H9 (cell line): ENCODE results near the gene TNFAIP3. TPM values are rescaled to one million over a fixed set of nuclear protein-coding genes. Genes with fewer than 3 reads are reported as not detected.

Source experiments
- DNase-seq: peaks from one replicate; pipeline ENCODE4 v3.0.0-alpha.2; 2017
- H2AFZ ChIP-seq: one replicate; pipeline ENCODE4 v1.6.1; 2013; ENCODE audit warnings: mild to moderate bottlenecking, low read length, control low read depth, moderate library complexity
- H2AK5ac ChIP-seq: 2 replicates; pipeline ENCODE4 v1.6.1; 2013; ENCODE audit warnings: low read length, control low read depth, mixed read lengths; ENCODE audit not compliant: insufficient read length
- H2BK120ac ChIP-seq: one replicate; pipeline ENCODE4 v1.6.1; 2013; ENCODE audit warnings: low read depth, mild to moderate bottlenecking, low read length, control low read depth, inconsistent platforms; ENCODE audit not compliant: poor library complexity, severe bottlenecking
- H2BK12ac ChIP-seq: 2 replicates; pipeline ENCODE4 v1.6.1; 2013; ENCODE audit warnings: low read length, control low read depth, mixed read lengths, low read depth; ENCODE audit not compliant: insufficient read length
- H2BK15ac ChIP-seq: 2 replicates; pipeline ENCODE4 v1.6.1; 2013; ENCODE audit warnings: low read depth, low read length, control low read depth
- H2BK20ac ChIP-seq: one replicate; pipeline ENCODE4 v1.6.1; 2013; ENCODE audit warnings: low read depth, mild to moderate bottlenecking, low read length, control low read depth, inconsistent platforms; ENCODE audit not compliant: poor library complexity, severe bottlenecking
- H2BK5ac ChIP-seq: 2 replicates; pipeline ENCODE4 v1.6.1; 2013; ENCODE audit warnings: low read length, control low read depth, mixed read lengths; ENCODE audit not compliant: insufficient read length
- H3K14ac ChIP-seq: 2 replicates; pipeline ENCODE4 v1.6.1; 2013; ENCODE audit warnings: low read length, control low read depth; ENCODE audit not compliant: insufficient read depth
- H3K18ac ChIP-seq: 2 replicates; pipeline ENCODE4 v1.6.1; 2013; ENCODE audit warnings: low read depth, mild to moderate bottlenecking, mixed read lengths, low read length, control low read depth; ENCODE audit not compliant: insufficient read length
- H3K23ac ChIP-seq: 2 replicates; pipeline ENCODE4 v1.6.1; 2013; ENCODE audit warnings: low read length, control low read depth, mixed read lengths, low read depth; ENCODE audit not compliant: insufficient read length
- H3K23me2 ChIP-seq: 2 replicates; pipeline ENCODE4 v1.6.1; 2013; ENCODE audit warnings: low read depth, mild to moderate bottlenecking, mixed read lengths, low read length, control low read depth; ENCODE audit not compliant: insufficient read length, poor library complexity, severe bottlenecking
- H3K27ac ChIP-seq: 2 replicates; pipeline ENCODE4 v1.5.1; 2013; ENCODE audit warnings: low read length, control low read depth, mixed read lengths, low read depth; ENCODE audit not compliant: insufficient read length
- H3K27me3 ChIP-seq: 2 replicates; pipeline ENCODE4 v1.6.1; 2013; ENCODE audit warnings: low read length, control low read depth, inconsistent platforms; ENCODE audit not compliant: insufficient read depth
- H3K4ac ChIP-seq: 2 replicates; pipeline ENCODE4 v1.6.1; 2013; ENCODE audit warnings: low read depth, mild to moderate bottlenecking, control low read depth, inconsistent platforms, low read length, moderate library complexity
- H3K4me1 ChIP-seq: 2 replicates; pipeline ENCODE4 v1.6.1; 2013; ENCODE audit warnings: low read length, control low read depth, inconsistent platforms; ENCODE audit not compliant: insufficient read depth
- H3K4me2 ChIP-seq: 2 replicates; pipeline ENCODE4 v1.6.1; 2013; ENCODE audit warnings: low read length, control low read depth, mixed read lengths; ENCODE audit not compliant: insufficient read length, insufficient read depth
- H3K56ac ChIP-seq: 2 replicates; pipeline ENCODE4 v1.6.1; 2013; ENCODE audit warnings: low read depth, mild to moderate bottlenecking, mixed read lengths, low read length, control low read depth; ENCODE audit not compliant: insufficient read length
- H3K79me1 ChIP-seq: 2 replicates; pipeline ENCODE4 v1.6.1; 2013; ENCODE audit warnings: low read depth, mild to moderate bottlenecking, moderate library complexity, low read length, control low read depth, inconsistent platforms; ENCODE audit not compliant: insufficient read depth, poor library complexity, severe bottlenecking
- H3K79me2 ChIP-seq: 2 replicates; pipeline ENCODE4 v1.6.1; 2013; ENCODE audit warnings: low read length, control low read depth, inconsistent platforms; ENCODE audit not compliant: insufficient read depth
- H3K9ac ChIP-seq: 2 replicates; pipeline ENCODE4 v1.6.1; 2013; ENCODE audit warnings: low read length, control low read depth, mixed read lengths; ENCODE audit not compliant: insufficient read length; ENCODE audit errors: extremely low read depth
- H3K9me3 ChIP-seq: one replicate; pipeline ENCODE4 v1.6.1; 2013; ENCODE audit warnings: low read depth, low read length, inconsistent platforms; ENCODE audit not compliant: control insufficient read depth
- H3T11ph ChIP-seq: one replicate; pipeline ENCODE4 v1.6.1; 2013; ENCODE audit warnings: mild to moderate bottlenecking, low read length, control low read depth, inconsistent platforms
- H4K20me1 ChIP-seq: one replicate; pipeline ENCODE4 v1.6.1; 2013; ENCODE audit not compliant: control insufficient read depth, insufficient read length, insufficient read depth
- H4K5ac ChIP-seq: 2 replicates; pipeline ENCODE4 v1.6.1; 2013; ENCODE audit warnings: low read depth, mild to moderate bottlenecking, mixed read lengths, low read length, control low read depth; ENCODE audit not compliant: insufficient read length
- H4K8ac ChIP-seq: replicated peaks from 2 replicates; pipeline ENCODE4 v1.6.1; 2013; ENCODE audit warnings: low read length, control low read depth, mixed read lengths, low read depth; ENCODE audit not compliant: insufficient read length
- H4K91ac ChIP-seq: 2 replicates; pipeline ENCODE4 v1.6.1; 2013; ENCODE audit warnings: low read depth, mild to moderate bottlenecking, moderate library complexity, mixed read lengths, low read length, control low read depth; ENCODE audit not compliant: insufficient read length
- H3K27ac Mint-ChIP-seq, 3 experiments: 2 replicates in 2 of 3; 3 replicates in 1 of 3; pipeline ENCODE4 v1.8.0; 2020 to 2021; ENCODE audit warnings: mixed read lengths in 3 of 3, mild to moderate bottlenecking in 1 of 3, moderate library complexity in 1 of 3
- H3K27me3 Mint-ChIP-seq: 2 replicates; pipeline ENCODE4 v1.8.0; 2021; ENCODE audit warnings: low read depth, mild to moderate bottlenecking, moderate library complexity, mixed read lengths
- H3K36me3 Mint-ChIP-seq, 3 experiments: 2 replicates in 2 of 3; 3 replicates in 1 of 3; pipeline ENCODE4 v1.8.0; 2020 to 2021; ENCODE audit warnings: low read depth in 3 of 3, mixed read lengths in 3 of 3; ENCODE audit not compliant: insufficient read depth in 1 of 3
- H3K4me1 Mint-ChIP-seq, 2 experiments: 2 replicates each; pipeline ENCODE4 v1.8.0; 2020; ENCODE audit warnings: mixed read lengths in 2 of 2
- H3K4me3 Mint-ChIP-seq, 2 experiments: 2 replicates in 1 of 2; 3 replicates in 1 of 2; pipeline ENCODE4 v1.8.0; 2020 to 2021; ENCODE audit warnings: mild to moderate bottlenecking in 2 of 2, mixed read lengths in 2 of 2, moderate library complexity in 1 of 2
- H3K9me3 Mint-ChIP-seq, 2 experiments: 2 replicates in 1 of 2; 3 replicates in 1 of 2; pipeline ENCODE4 v1.8.0; 2020; ENCODE audit warnings: mild to moderate bottlenecking in 2 of 2, mixed read lengths in 2 of 2, moderate library complexity in 1 of 2
- CTCF ChIP-seq: fragments of 200-600 bp; sonication (generic); conservative IDR thresholded peaks from 3 replicates; pipeline ENCODE4 v1.8.0; 2021; ENCODE audit warnings: antibody characterized with exemption, mild to moderate bottlenecking
- WGBS: extraction: QIAGEN DNeasy Blood & Tissue Kit; methylation state at CpG from one replicate; pipeline ENCODE4 v1.1.7; 2013; ENCODE audit warnings: missing lambda C conversion rate, low lambda C conversion rate, mixed read lengths; ENCODE audit not compliant: insufficient read length; ENCODE audit errors: extremely low coverage; 5-methylcytosine and 5-hydroxymethylcytosine counted together
- total RNA-seq: library from RNA; stranded (reverse); gene quantifications from 2 replicates; pipeline ENCODE4 v1.2.1, GENCODE V29; 2021

The TNFAIP3 gene
- total RNA-seq, 1 experiment from 2014 or later: 3.7 TPM

GRCh38 chr6:137914530-137915193 lies 47.6 kb downstream of the TNFAIP3 start:
- WGBS: no CpG with 5 or more reads among the region's 4 CpGs
- Histone ChIP-seq H3K4ac (no peak overlapping the region), H3K23ac (no peak overlapping the region), H4K5ac (no peak overlapping the region), H3K4me1 (no peaks in the 10 kb centered on the region), H3K4me2 (no peak overlapping the region), H2BK120ac (no peak overlapping the region), H4K91ac (no peak overlapping the region), H3K27me3 (no peaks in the 10 kb centered on the region), H3K27ac (no peak overlapping the region), H3K56ac (no peak overlapping the region), H2AFZ (no peak overlapping the region), H3K79me1 (no peaks in the 10 kb centered on the region), H2BK12ac (no peak overlapping the region), H4K20me1 (no peaks in the 10 kb centered on the region), H3T11ph (no peak overlapping the region), H3K79me2 (no peaks in the 10 kb centered on the region), H3K18ac (no peak overlapping the region), H2BK5ac (no peak overlapping the region), H3K23me2 (no peaks in the 10 kb centered on the region), H3K9me3 (no peaks in the 10 kb centered on the region), H3K9ac (no peak overlapping the region), H2BK15ac (no peak overlapping the region), H2BK20ac (no peak overlapping the region), H2AK5ac (no peak overlapping the region), H4K8ac (no peak overlapping the region), H3K14ac (no peak overlapping the region)
- TF ChIP-seq CTCF: no peak
- Mint-ChIP-seq H3K9me3 (peaks cover 6 to 7% of the 10 kb centered on the region in 2 experiments; a peak in 4 of 5 replicates), H3K4me3 (no peak overlapping the region), H3K27ac (no peak overlapping the region), H3K4me1 (peaks cover 0 to 4% of the 10 kb centered on the region in 2 experiments; a peak in 2 of 4 replicates), H3K27me3 (peaks cover 8% of the 10 kb centered on the region), H3K36me3 (peaks cover 0 to 5% (median 4%) of the 10 kb centered on the region in 3 experiments; a peak in 4 of 7 replicates)
- no peak for DNase-seq
